Panc1 (cell line): ENCODE measurements around the gene WARS2. TPM values are rescaled to one million over a fixed set of nuclear protein-coding genes. Genes with fewer than 3 reads are reported as not detected.

Experiments used
- ATAC-seq: fragments of 200-7000 bp; cut with Tn5 transposase; 2 replicates; pipeline ENCODE4 v1.9.1; 2020; ENCODE audit warnings: mild to moderate bottlenecking, moderate library complexity
- BruUV-seq: library from RNA; stranded (reverse); fragments of 400-500 nt; replicated peaks from 2 replicates; lab custom pipeline; 2021; lab: Mats Ljungman, UMichigan
- CTCF ChIA-PET: fragments of 300-600 bp; sonication (Branson Sonifier 250); formaldehyde crosslinking; loops from one replicate; lab custom pipeline; 2022; ENCODE audit warnings: antibody characterized with exemption; lab: Charles Lee
- POLR2A ChIA-PET: fragments of 300-600 bp; sonication (Branson Sonifier 250); formaldehyde crosslinking; loops from one replicate; lab custom pipeline; 2022; ENCODE audit warnings: antibody characterized with exemption; lab: Charles Lee
- DNase-seq: peaks from one replicate; pipeline ENCODE4 v3.0.0-alpha.2; 2010; ENCODE audit warnings: low read depth, low spot score
- H3K27ac ChIP-seq: 2 replicates; pipeline ENCODE4 v1.5.1; 2011; ENCODE audit warnings: mild to moderate bottlenecking, low read length, inconsistent platforms
- H3K27me3 ChIP-seq: fragments of 200-500 bp; sonication (Bioruptor generic); 2 replicates; pipeline ENCODE4 v1.6.0; 2014; ENCODE audit warnings: low read length, inconsistent platforms; ENCODE audit not compliant: control insufficient read depth, insufficient read depth
- H3K36me3 ChIP-seq: fragments of 200-500 bp; sonication (Bioruptor generic); 2 replicates; pipeline ENCODE4 v1.5.1; 2014; ENCODE audit warnings: inconsistent platforms, mild to moderate bottlenecking, low read length, moderate library complexity; ENCODE audit not compliant: control insufficient read depth, insufficient read depth
- H3K4me1 ChIP-seq: 2 replicates; pipeline ENCODE4 v1.5.1; 2011; ENCODE audit warnings: inconsistent platforms, mild to moderate bottlenecking, low read length, moderate library complexity; ENCODE audit not compliant: control insufficient read depth, insufficient read depth
- H3K4me3 ChIP-seq, 2 experiments: 2 replicates each; pipeline ENCODE4 v1.5.1; 2011 to 2012; ENCODE audit warnings: low read depth in 2 of 2, low read length in 2 of 2, mild to moderate bottlenecking in 2 of 2, inconsistent platforms in 1 of 2, moderate library complexity in 1 of 2
- H3K9me3 ChIP-seq: fragments of 200-500 bp; sonication (Bioruptor generic); 2 replicates; pipeline ENCODE4 v1.5.1; 2014; ENCODE audit warnings: low read depth, mild to moderate bottlenecking, inconsistent platforms, low read length, moderate library complexity; ENCODE audit not compliant: control insufficient read depth, insufficient read depth
- POLR2AphosphoS5 ChIP-seq: IDR thresholded peaks from 2 replicates; pipeline ENCODE4 v1.6.1; 2012; ENCODE audit warnings: mild to moderate bottlenecking, low read depth, low read length, moderate library complexity
- REST ChIP-seq, 2 experiments: IDR thresholded peaks; 2 replicates each; pipeline ENCODE4 v1.6.1; 2011 to 2012; ENCODE audit warnings: low read depth in 2 of 2, control low read depth in 1 of 2, low read length in 1 of 2, mild to moderate bottlenecking in 1 of 2, moderate library complexity in 1 of 2; ENCODE audit not compliant: insufficient read depth in 1 of 2
- SIN3A ChIP-seq: IDR thresholded peaks from 2 replicates; pipeline ENCODE4 v1.6.1; 2012; ENCODE audit warnings: low read depth, mild to moderate bottlenecking, low read length, moderate library complexity, borderline replicate concordance; ENCODE audit not compliant: insufficient read depth
- TCF7L2 ChIP-seq: IDR thresholded peaks from 2 replicates; pipeline ENCODE4 v1.6.1; 2011; ENCODE audit warnings: mild to moderate bottlenecking, low read depth, low read length, inconsistent platforms
- in situ Hi-C: cut with HindIII; loops from 2 replicates; pipeline ENCODE4 v1.10.0; 2016; ENCODE audit warnings: low sequenced_read_pairs, low pct_unique_long_range_greater_than_20kb
- intact Hi-C: fragments of 100-400 bp; cut with micrococcal nuclease; formaldehyde crosslinking; loops from one replicate; pipeline ENCODE4 v1.10.0; 2022; ENCODE audit not compliant: unreplicated experiment
- total RNA-seq: library from RNA; stranded (reverse); gene quantifications from one replicate; pipeline ENCODE4 v1.2.1, GENCODE V29; 2021; ENCODE audit not compliant: unreplicated experiment
- TF ChIP-seq, protein P1 (sequence below): fragments of 450-650 bp; IDR thresholded peaks from 2 replicates; pipeline ENCODE4 v1.5.1; 2017; ENCODE audit warnings: mild to moderate bottlenecking

WARS2 gene
- total RNA-seq, 1 experiment from 2014 or later, result 6.6 TPM

- Histone ChIP-seq H3K4me1 (no peaks in the 10 kb centered on the region), H3K27ac (peak overlapping the region; percentile 89), H3K27me3 (no peaks in the 10 kb centered on the region), H3K36me3 (no peaks in the 10 kb centered on the region), H3K9me3 (no peaks in the 10 kb centered on the region), H3K4me3 (peak overlapping the region; percentile 69 to 75)
- ChIA-PET POLR2A (no interaction called here), CTCF (no interaction called here)
- DNase-seq, result no peak
- TF ChIP-seq TCF7L2, result no peak
- TF ChIP-seq SIN3A, result no peak
- TF ChIP-seq, protein P1, sequence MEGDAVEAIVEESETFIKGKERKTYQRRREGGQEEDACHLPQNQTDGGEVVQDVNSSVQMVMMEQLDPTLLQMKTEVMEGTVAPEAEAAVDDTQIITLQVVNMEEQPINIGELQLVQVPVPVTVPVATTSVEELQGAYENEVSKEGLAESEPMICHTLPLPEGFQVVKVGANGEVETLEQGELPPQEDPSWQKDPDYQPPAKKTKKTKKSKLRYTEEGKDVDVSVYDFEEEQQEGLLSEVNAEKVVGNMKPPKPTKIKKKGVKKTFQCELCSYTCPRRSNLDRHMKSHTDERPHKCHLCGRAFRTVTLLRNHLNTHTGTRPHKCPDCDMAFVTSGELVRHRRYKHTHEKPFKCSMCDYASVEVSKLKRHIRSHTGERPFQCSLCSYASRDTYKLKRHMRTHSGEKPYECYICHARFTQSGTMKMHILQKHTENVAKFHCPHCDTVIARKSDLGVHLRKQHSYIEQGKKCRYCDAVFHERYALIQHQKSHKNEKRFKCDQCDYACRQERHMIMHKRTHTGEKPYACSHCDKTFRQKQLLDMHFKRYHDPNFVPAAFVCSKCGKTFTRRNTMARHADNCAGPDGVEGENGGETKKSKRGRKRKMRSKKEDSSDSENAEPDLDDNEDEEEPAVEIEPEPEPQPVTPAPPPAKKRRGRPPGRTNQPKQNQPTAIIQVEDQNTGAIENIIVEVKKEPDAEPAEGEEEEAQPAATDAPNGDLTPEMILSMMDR, result no peak
- no peak for TF ChIP-seq POLR2AphosphoS5
- TF ChIP-seq REST (IDR thresholded peaks at IDR 0.05; ENCODE audit: insufficient read depth in 1 of 2, low read depth in 2 of 2, low read length in 1 of 2), result no peak
- intact Hi-C loops (no loop called here), in situ Hi-C loops (no loop called here)
- ATAC-seq, result no peak
- BruUV-seq, result no TSS peak
These were observed 1.2 kb upstream of the WARS2 start for GRCh38 chr1:119141660-119142059.

GRCh38 chr1:119141020-119141424, 569 bp upstream of the WARS2 start:
- in situ Hi-C loops, result no loop called here
- no peak for DNase-seq
- Histone ChIP-seq H3K36me3 (no peaks in the 10 kb centered on the region), H3K4me3 (peak overlapping the region; percentile 69 to 75), H3K4me1 (no peaks in the 10 kb centered on the region), H3K27ac (peak overlapping the region; percentile 89), H3K27me3 (no peaks in the 10 kb centered on the region), H3K9me3 (no peaks in the 10 kb centered on the region)
- TF ChIP-seq, protein P1, result peak; percentile 65
- no peak for TF ChIP-seq TCF7L2
- TF ChIP-seq REST (IDR thresholded peaks at IDR 0.05; ENCODE audit: insufficient read depth in 1 of 2, low read depth in 2 of 2, low read length in 1 of 2), result no peak
- TF ChIP-seq SIN3A, result no peak
- no peak for TF ChIP-seq POLR2AphosphoS5
- POLR2A ChIA-PET, result interaction anchor here (0.6 kb wide), 1 partner anchor 32 kb away, joined by 3 read pairs; no protein-coding TSS in a partner anchor
- peak; percentile 41 for ATAC-seq
- no TSS peak for BruUV-seq
- intact Hi-C loops, result no loop called here
- CTCF ChIA-PET, result interaction anchor here (0.7 kb wide), 1 partner anchor 89 kb away, joined by 3 read pairs; no protein-coding TSS in a partner anchor
